GM18502 (cell line): ENCODE data around the gene ARMC2.
"Not testable (repeated sequence)": the region's sequence is repeated elsewhere in the genome, so short reads cannot be mapped to it uniquely, and the experiment has no call there.

Experiments
- ATAC-seq: cut with Tn5 transposase; IDR thresholded peaks from one replicate; pipeline ENCODE4 v1.9.1; 2021; ENCODE audit warnings: mild to moderate bottlenecking; ENCODE audit not compliant: unreplicated experiment, poor library complexity

ARMC2 gene

GRCh38 chr6:108832738-108833137 lies 15.5 kb upstream of the ARMC2 start:
- no peak for ATAC-seq

- peak; percentile 75 for ATAC-seq
Observed at GRCh38 chr6:108835218-108835850, 12.9 kb upstream of the ARMC2 start.

GRCh38 chr6:108836061-108836460 lies 12.2 kb upstream of the ARMC2 start:
- ATAC-seq: no peak

- no peak for ATAC-seq
Observed at GRCh38 chr6:108837236-108837971, 10.8 kb upstream of the ARMC2 start.

GRCh38 chr6:108838101-108838717 lies 10.0 kb upstream of the ARMC2 start:
- no peak for ATAC-seq

GRCh38 chr6:108839083-108839642 lies 9.1 kb upstream of the ARMC2 start:
- ATAC-seq: no peak

GRCh38 chr6:108840919-108841318 lies 7.3 kb upstream of the ARMC2 start:
- ATAC-seq: no peak

GRCh38 chr6:108841377-108841855 lies 6.8 kb upstream of the ARMC2 start:
- no peak for ATAC-seq

- ATAC-seq: no peak
Observed at GRCh38 chr6:108844135-108844534, 4.1 kb upstream of the ARMC2 start.

GRCh38 chr6:108845145-108845544 lies 3.1 kb upstream of the ARMC2 start:
- no peak for ATAC-seq

- no peak for ATAC-seq
Observed at GRCh38 chr6:108846101-108846500, 2.1 kb upstream of the ARMC2 start.

- ATAC-seq: no peak
Observed at GRCh38 chr6:108846628-108847027, 1.6 kb upstream of the ARMC2 start.

- ATAC-seq: no peak
Observed at GRCh38 chr6:108847738-108848115, 495 bp upstream of the ARMC2 start.

- no peak for ATAC-seq
Observed at GRCh38 chr6:108850669-108851465, 2.6 kb downstream of the ARMC2 start.

GRCh38 chr6:108851756-108852155 lies 3.5 kb downstream of the ARMC2 start:
- no peak for ATAC-seq

- ATAC-seq: no peak
Observed at GRCh38 chr6:108853077-108853476, 4.9 kb downstream of the ARMC2 start.

GRCh38 chr6:108862479-108863191 lies 14.4 kb downstream of the ARMC2 start:
- ATAC-seq: no peak

- not testable (repeated sequence) for ATAC-seq
Observed at GRCh38 chr6:108865751-108866286, 17.6 kb downstream of the ARMC2 start.

GRCh38 chr6:108866798-108867197 lies 18.6 kb downstream of the ARMC2 start:
- ATAC-seq: no peak
